HepG2 (cell line): ENCODE measurements around the gene C12orf56. TPM values are rescaled to one million over a fixed set of nuclear protein-coding genes. Genes with fewer than 3 reads are reported as not detected.
A peak's percentile ranks its signal among the peaks of the same experiment; 100 is the strongest.

ENCODE experiments used
- CBX5 ChIP-seq: sonication (generic); formaldehyde crosslinking; IDR thresholded peaks from 2 replicates; pipeline ENCODE4 v1.4.0; 2020; ENCODE audit warnings: missing genetic modification reagents, borderline replicate concordance
- GATAD1 ChIP-seq: IDR thresholded peaks from 2 replicates; pipeline ENCODE4 v1.6.1; 2016; ENCODE audit warnings: missing genetic modification reagents, missing compliant biosample characterization
- HNF4G ChIP-seq, 2 experiments: sonication (generic) in 1 of 2; formaldehyde crosslinking in 1 of 2; IDR thresholded peaks; 2 replicates each; pipeline versions ENCODE4 v1.4.0 to v1.6.1; 2011 to 2020; ENCODE audit warnings: borderline replicate concordance in 2 of 2, low read depth in 2 of 2, mild to moderate bottlenecking in 2 of 2, low read length in 1 of 2, missing genetic modification reagents in 1 of 2, moderate library complexity in 1 of 2
- KAT8 ChIP-seq: IDR thresholded peaks from 2 replicates; pipeline ENCODE4 v1.6.1; 2016; ENCODE audit warnings: missing genetic modification reagents, missing compliant biosample characterization
- NCOA5 ChIP-seq: sonication (generic); formaldehyde crosslinking; IDR thresholded peaks from 2 replicates; pipeline ENCODE4 v1.4.0; 2020; ENCODE audit warnings: missing genetic modification reagents
- REPIN1 ChIP-seq: sonication (generic); formaldehyde crosslinking; IDR thresholded peaks from 2 replicates; pipeline ENCODE4 v1.8.0; 2022; ENCODE audit warnings: missing genetic modification reagents, low read depth, mild to moderate bottlenecking, borderline replicate concordance
- ZNF12 ChIP-seq: sonication (generic); formaldehyde crosslinking; IDR thresholded peaks from 2 replicates; pipeline ENCODE4 v1.5.0; 2020; ENCODE audit warnings: missing genetic modification reagents
- ZNF253 ChIP-seq: sonication (generic); formaldehyde crosslinking; IDR thresholded peaks from 2 replicates; pipeline ENCODE4 v1.8.0; 2022; ENCODE audit warnings: mild to moderate bottlenecking, missing genetic modification reagents, borderline replicate concordance
- polyA plus RNA-seq, 8 experiments: library from polyadenylated mRNA; depleted of rRNA in 3 of 8; stranded (reverse) in 7 of 8; unstranded in 1 of 8; fragments of >200 nt; fragmentation: Illumina TruSeq in 4 of 8; extraction: Trizol in 4 of 8; gene quantifications; 2 replicates each; pipeline versions ENCODE4 v1.2.1 to v1.2.3, GENCODE V29; 2011 to 2016; ENCODE audit warnings: low read depth in 4 of 8, missing spikeins in 1 of 8, mixed read lengths in 1 of 8; ENCODE audit not compliant: insufficient read depth in 1 of 8
- total RNA-seq, 5 experiments: library from RNA; depleted of rRNA; stranded (reverse); fragments of >200 nt; fragmentation: Illumina TruSeq; extraction: Trizol; gene quantifications; 2 replicates each; pipeline ENCODE4 v1.2.3, GENCODE V29; 2016; ENCODE audit warnings: low read depth in 1 of 5
- TF ChIP-seq, protein P1 (sequence below): sonication (generic); formaldehyde crosslinking; IDR thresholded peaks from 2 replicates; pipeline ENCODE4 v1.5.0; 2020; ENCODE audit warnings: mild to moderate bottlenecking, missing genetic modification reagents, borderline replicate concordance
- TF ChIP-seq, protein P2 (sequence below): sonication (generic); formaldehyde crosslinking; IDR thresholded peaks from 2 replicates; pipeline ENCODE4 v1.5.0; 2020; ENCODE audit warnings: mild to moderate bottlenecking, missing genetic modification reagents, borderline replicate concordance
- TF ChIP-seq, protein P3 (sequence below): sonication (generic); formaldehyde crosslinking; IDR thresholded peaks from 2 replicates; pipeline ENCODE4 v1.4.0; 2020; ENCODE audit warnings: mild to moderate bottlenecking, missing genetic modification reagents
- TF ChIP-seq, protein P4 (sequence below): sonication (generic); formaldehyde crosslinking; IDR thresholded peaks from 2 replicates; pipeline ENCODE4 v1.5.1; 2020; ENCODE audit warnings: mild to moderate bottlenecking, missing genetic modification reagents, moderate library complexity

Gene C12orf56
- total and polyA plus RNA-seq, 2 of the 13 experiments (the other 11 are each of a cell fraction or from before 2014, with no cell fraction given): 0.07 TPM; not detected in 1

DNA sequence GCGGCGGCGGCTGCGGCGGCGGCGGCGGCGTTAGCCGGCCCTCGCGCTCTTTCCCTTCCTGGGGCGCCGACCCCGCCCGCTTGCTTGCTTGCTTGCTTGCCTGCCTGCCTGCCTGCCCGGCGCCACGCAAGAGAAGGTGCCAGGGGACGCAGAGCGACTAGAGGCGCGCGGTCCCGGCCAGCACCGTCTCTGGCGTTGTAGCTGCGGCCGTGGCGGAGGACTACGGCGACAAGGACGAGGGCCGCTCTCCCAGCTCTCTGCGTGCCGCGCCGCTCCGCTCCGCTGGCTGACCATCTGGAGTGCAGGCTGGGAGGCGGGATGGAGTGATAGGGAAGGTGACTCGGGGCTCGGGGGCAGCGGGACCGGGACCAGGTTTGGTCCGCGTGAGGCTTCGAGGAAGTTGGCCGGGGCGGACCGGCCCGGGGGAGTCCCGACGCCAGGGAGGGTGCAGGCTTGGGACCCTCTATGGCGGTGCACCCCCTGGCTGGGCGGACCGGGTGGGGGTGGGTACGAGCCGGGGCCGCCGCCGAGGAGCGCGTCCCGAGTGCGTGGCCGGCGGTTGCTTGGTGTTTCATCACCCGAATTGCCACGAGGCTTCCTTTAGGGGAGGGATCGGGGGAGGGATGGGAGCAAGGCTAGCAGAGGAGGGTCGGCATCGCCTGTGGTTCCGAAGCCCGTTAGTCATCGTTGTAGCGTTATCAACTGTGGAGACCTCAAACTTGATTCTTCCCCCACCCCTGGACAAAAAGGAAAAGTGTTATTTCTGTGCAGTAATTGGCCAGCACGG is 14.1 kb upstream of the C12orf56 start (continued):
- TF ChIP-seq REPIN1 (CRISPR knock-in tag): peak; percentile 57; the same call in 1 of the 2 replicates
- TF ChIP-seq, protein P1, sequence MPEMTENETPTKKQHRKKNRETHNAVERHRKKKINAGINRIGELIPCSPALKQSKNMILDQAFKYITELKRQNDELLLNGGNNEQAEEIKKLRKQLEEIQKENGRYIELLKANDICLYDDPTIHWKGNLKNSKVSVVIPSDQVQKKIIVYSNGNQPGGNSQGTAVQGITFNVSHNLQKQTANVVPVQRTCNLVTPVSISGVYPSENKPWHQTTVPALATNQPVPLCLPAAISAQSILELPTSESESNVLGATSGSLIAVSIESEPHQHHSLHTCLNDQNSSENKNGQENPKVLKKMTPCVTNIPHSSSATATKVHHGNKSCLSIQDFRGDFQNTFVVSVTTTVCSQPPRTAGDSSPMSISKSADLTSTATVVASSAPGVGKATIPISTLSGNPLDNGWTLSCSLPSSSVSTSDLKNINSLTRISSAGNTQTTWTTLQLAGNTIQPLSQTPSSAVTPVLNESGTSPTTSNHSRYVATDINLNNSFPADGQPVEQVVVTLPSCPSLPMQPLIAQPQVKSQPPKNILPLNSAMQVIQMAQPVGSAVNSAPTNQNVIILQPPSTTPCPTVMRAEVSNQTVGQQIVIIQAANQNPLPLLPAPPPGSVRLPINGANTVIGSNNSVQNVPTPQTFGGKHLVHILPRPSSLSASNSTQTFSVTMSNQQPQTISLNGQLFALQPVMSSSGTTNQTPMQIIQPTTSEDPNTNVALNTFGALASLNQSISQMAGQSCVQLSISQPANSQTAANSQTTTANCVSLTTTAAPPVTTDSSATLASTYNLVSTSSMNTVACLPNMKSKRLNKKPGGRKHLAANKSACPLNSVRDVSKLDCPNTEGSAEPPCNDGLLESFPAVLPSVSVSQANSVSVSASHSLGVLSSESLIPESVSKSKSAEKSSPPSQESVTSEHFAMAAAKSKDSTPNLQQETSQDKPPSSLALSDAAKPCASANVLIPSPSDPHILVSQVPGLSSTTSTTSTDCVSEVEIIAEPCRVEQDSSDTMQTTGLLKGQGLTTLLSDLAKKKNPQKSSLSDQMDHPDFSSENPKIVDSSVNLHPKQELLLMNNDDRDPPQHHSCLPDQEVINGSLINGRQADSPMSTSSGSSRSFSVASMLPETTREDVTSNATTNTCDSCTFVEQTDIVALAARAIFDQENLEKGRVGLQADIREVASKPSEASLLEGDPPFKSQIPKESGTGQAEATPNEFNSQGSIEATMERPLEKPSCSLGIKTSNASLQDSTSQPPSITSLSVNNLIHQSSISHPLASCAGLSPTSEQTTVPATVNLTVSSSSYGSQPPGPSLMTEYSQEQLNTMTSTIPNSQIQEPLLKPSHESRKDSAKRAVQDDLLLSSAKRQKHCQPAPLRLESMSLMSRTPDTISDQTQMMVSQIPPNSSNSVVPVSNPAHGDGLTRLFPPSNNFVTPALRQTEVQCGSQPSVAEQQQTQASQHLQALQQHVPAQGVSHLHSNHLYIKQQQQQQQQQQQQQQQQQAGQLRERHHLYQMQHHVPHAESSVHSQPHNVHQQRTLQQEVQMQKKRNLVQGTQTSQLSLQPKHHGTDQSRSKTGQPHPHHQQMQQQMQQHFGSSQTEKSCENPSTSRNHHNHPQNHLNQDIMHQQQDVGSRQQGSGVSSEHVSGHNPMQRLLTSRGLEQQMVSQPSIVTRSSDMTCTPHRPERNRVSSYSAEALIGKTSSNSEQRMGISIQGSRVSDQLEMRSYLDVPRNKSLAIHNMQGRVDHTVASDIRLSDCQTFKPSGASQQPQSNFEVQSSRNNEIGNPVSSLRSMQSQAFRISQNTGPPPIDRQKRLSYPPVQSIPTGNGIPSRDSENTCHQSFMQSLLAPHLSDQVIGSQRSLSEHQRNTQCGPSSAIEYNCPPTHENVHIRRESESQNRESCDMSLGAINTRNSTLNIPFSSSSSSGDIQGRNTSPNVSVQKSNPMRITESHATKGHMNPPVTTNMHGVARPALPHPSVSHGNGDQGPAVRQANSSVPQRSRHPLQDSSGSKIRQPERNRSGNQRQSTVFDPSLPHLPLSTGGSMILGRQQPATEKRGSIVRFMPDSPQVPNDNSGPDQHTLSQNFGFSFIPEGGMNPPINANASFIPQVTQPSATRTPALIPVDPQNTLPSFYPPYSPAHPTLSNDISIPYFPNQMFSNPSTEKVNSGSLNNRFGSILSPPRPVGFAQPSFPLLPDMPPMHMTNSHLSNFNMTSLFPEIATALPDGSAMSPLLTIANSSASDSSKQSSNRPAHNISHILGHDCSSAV (CRISPR knock-in tag): 0 out of 2 replicates have a peak, but pooled peaks have one; percentile 27
- TF ChIP-seq, protein P2, sequence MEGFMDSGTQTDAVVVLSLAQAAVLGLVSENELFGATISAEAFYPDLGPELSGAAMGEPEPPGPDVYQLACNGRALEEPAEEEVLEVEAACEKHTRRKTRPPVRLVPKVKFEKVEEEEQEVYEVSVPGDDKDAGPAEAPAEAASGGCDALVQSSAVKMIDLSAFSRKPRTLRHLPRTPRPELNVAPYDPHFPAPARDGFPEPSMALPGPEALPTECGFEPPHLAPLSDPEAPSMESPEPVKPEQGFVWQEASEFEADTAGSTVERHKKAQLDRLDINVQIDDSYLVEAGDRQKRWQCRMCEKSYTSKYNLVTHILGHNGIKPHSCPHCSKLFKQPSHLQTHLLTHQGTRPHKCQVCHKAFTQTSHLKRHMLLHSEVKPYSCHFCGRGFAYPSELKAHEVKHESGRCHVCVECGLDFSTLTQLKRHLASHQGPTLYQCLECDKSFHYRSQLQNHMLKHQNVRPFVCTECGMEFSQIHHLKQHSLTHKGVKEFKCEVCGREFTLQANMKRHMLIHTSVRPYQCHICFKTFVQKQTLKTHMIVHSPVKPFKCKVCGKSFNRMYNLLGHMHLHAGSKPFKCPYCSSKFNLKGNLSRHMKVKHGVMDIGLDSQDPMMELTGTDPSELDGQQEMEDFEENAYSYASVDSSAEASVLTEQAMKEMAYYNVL (CRISPR knock-in tag): peak; percentile 66
- TF ChIP-seq KAT8 (CRISPR knock-in tag): peak; percentile 55; the same call in 1 of the 2 replicates
- TF ChIP-seq ZNF253: peak; percentile 46; the same call in 1 of the 2 replicates
- TF ChIP-seq, protein P3, sequence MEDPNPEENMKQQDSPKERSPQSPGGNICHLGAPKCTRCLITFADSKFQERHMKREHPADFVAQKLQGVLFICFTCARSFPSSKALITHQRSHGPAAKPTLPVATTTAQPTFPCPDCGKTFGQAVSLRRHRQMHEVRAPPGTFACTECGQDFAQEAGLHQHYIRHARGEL (CRISPR knock-in tag): 0 out of 2 replicates have a peak, but pooled peaks have one; percentile 18
- TF ChIP-seq, protein P4, sequence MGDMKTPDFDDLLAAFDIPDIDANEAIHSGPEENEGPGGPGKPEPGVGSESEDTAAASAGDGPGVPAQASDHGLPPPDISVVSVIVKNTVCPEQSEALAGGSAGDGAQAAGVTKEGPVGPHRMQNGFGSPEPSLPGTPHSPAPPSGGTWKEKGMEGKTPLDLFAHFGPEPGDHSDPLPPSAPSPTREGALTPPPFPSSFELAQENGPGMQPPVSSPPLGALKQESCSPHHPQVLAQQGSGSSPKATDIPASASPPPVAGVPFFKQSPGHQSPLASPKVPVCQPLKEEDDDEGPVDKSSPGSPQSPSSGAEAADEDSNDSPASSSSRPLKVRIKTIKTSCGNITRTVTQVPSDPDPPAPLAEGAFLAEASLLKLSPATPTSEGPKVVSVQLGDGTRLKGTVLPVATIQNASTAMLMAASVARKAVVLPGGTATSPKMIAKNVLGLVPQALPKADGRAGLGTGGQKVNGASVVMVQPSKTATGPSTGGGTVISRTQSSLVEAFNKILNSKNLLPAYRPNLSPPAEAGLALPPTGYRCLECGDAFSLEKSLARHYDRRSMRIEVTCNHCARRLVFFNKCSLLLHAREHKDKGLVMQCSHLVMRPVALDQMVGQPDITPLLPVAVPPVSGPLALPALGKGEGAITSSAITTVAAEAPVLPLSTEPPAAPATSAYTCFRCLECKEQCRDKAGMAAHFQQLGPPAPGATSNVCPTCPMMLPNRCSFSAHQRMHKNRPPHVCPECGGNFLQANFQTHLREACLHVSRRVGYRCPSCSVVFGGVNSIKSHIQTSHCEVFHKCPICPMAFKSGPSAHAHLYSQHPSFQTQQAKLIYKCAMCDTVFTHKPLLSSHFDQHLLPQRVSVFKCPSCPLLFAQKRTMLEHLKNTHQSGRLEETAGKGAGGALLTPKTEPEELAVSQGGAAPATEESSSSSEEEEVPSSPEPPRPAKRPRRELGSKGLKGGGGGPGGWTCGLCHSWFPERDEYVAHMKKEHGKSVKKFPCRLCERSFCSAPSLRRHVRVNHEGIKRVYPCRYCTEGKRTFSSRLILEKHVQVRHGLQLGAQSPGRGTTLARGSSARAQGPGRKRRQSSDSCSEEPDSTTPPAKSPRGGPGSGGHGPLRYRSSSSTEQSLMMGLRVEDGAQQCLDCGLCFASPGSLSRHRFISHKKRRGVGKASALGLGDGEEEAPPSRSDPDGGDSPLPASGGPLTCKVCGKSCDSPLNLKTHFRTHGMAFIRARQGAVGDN: peak; percentile 94
- peak; percentile 24; the same call in 1 of the 2 replicates for TF ChIP-seq ZNF12 (CRISPR knock-in tag)
- TF ChIP-seq HNF4G (IDR thresholded peaks at IDR 0.05; ENCODE audit: borderline replicate concordance, low read depth, low read length): no peak
- 0 out of 2 replicates have a peak, but pooled peaks have one; percentile 27 for TF ChIP-seq HNF4G (CRISPR knock-in tag; IDR thresholded peaks at IDR 0.05; ENCODE audit: borderline replicate concordance, low read depth)
- peak; percentile 32; the same call in 1 of the 2 replicates for TF ChIP-seq GATAD1
- peak; percentile 19 for TF ChIP-seq CBX5 (CRISPR knock-in tag)
- no peak for TF ChIP-seq NCOA5
